HG02759 (cell line): Measurements from ENCODE around the gene GALNT2.

Source experiments
- ATAC-seq: cut with Tn5 transposase; IDR thresholded peaks from one replicate; pipeline ENCODE4 v1.9.1; 2021; ENCODE audit warnings: mild to moderate bottlenecking, moderate library complexity; ENCODE audit not compliant: unreplicated experiment

GALNT2 gene

GRCh38 chr1:230109066-230109465, 42.0 kb downstream of the GALNT2 start:
- no peak for ATAC-seq

- ATAC-seq: peak; percentile 89
Measured at GRCh38 chr1:230109895-230110667, 43.0 kb downstream of the GALNT2 start.

GRCh38 chr1:230110971-230111370, 43.9 kb downstream of the GALNT2 start:
- ATAC-seq: no peak

- no peak for ATAC-seq
Measured at GRCh38 chr1:230112131-230112701, 45.2 kb downstream of the GALNT2 start.

GRCh38 chr1:230112782-230113181, 45.7 kb downstream of the GALNT2 start:
- no peak for ATAC-seq

GRCh38 chr1:230113235-230113592, 46.2 kb downstream of the GALNT2 start:
- ATAC-seq: no peak

GRCh38 chr1:230113593-230114236, 46.7 kb downstream of the GALNT2 start:
- no peak for ATAC-seq

GRCh38 chr1:230114237-230114651, 47.2 kb downstream of the GALNT2 start:
- ATAC-seq: no peak

GRCh38 chr1:230117694-230118093, 50.7 kb downstream of the GALNT2 start:
- peak; percentile 52 for ATAC-seq

- no peak for ATAC-seq
Measured at GRCh38 chr1:230119340-230119739, 52.3 kb downstream of the GALNT2 start.

GRCh38 chr1:230120289-230120920, 53.4 kb downstream of the GALNT2 start:
- no peak for ATAC-seq

GRCh38 chr1:230120921-230121381, 53.9 kb downstream of the GALNT2 start:
- no peak for ATAC-seq

- ATAC-seq: no peak
Measured at GRCh38 chr1:230121950-230122349, 54.9 kb downstream of the GALNT2 start.

GRCh38 chr1:230122366-230123279, 55.6 kb downstream of the GALNT2 start:
- ATAC-seq: no peak

GRCh38 chr1:230123280-230124185, 56.5 kb downstream of the GALNT2 start:
- peak; percentile 82 for ATAC-seq

GRCh38 chr1:230124186-230125128, 57.4 kb downstream of the GALNT2 start:
- ATAC-seq: no peak

GRCh38 chr1:230125141-230125540, 58.1 kb downstream of the GALNT2 start:
- ATAC-seq: no peak
